SK-N-SH treated with all-trans-retinoic acid at 6 μM for 48 hours (cell line): ENCODE measurements around the gene SEMA4D.

ENCODE experiments used
- ATAC-seq: fragments of 200-7000 bp; cut with Tn5 transposase; 3 replicates; pipeline ENCODE4 v1.9.1; 2020; ENCODE audit warnings: mild to moderate bottlenecking, moderate library complexity
- ARNTL ChIP-seq: fragments of 450-650 bp; formaldehyde crosslinking; IDR thresholded peaks from 2 replicates; pipeline ENCODE4 v1.5.0; 2020; ENCODE audit warnings: low read depth, mild to moderate bottlenecking, moderate library complexity, borderline replicate concordance
- BACH2 ChIP-seq: fragments of 250-450 bp; sonication (Bioruptor Pico); IDR thresholded peaks from 2 replicates; pipeline ENCODE4 v1.9.0; 2021; ENCODE audit warnings: mild to moderate bottlenecking, borderline replicate concordance
- CREB5 ChIP-seq: fragments of 250-450 bp; sonication (Bioruptor Pico); IDR thresholded peaks from 2 replicates; pipeline ENCODE4 v1.5.1; 2020; ENCODE audit warnings: low read depth, mild to moderate bottlenecking, moderate library complexity
- CSDC2 ChIP-seq: fragments of 250-450 bp; sonication (Bioruptor Pico); IDR thresholded peaks from 2 replicates; pipeline ENCODE4 v1.5.0; 2020; ENCODE audit warnings: mild to moderate bottlenecking, moderate library complexity
- CSRNP3 ChIP-seq: fragments of 250-450 bp; sonication (Bioruptor Pico); IDR thresholded peaks from 2 replicates; pipeline ENCODE4 v1.5.1; 2021; ENCODE audit warnings: mild to moderate bottlenecking, moderate library complexity
- ESRRG ChIP-seq: fragments of 250-450 bp; sonication (Bioruptor Pico); IDR thresholded peaks from 2 replicates; pipeline ENCODE4 v1.6.1; 2021; ENCODE audit warnings: mild to moderate bottlenecking
- ISL1 ChIP-seq: fragments of 250-450 bp; sonication (Bioruptor Pico); IDR thresholded peaks from 2 replicates; pipeline ENCODE4 v2.1.2; 2022; ENCODE audit warnings: mild to moderate bottlenecking, moderate library complexity
- PATZ1 ChIP-seq: fragments of 250-450 bp; sonication (Bioruptor Pico); IDR thresholded peaks from 2 replicates; pipeline ENCODE4 v1.8.0; 2020; ENCODE audit warnings: mild to moderate bottlenecking, moderate library complexity, borderline replicate concordance
- POU6F1 ChIP-seq: fragments of 250-450 bp; sonication (Bioruptor Pico); IDR thresholded peaks from 2 replicates; pipeline ENCODE4 v1.8.0; 2021; ENCODE audit warnings: low read depth, mild to moderate bottlenecking, moderate library complexity, borderline replicate concordance
- RARB ChIP-seq: fragments of 250-450 bp; sonication (Bioruptor Pico); IDR thresholded peaks from 2 replicates; pipeline ENCODE4 v1.8.0; 2021; ENCODE audit warnings: mild to moderate bottlenecking, moderate library complexity
- TOX ChIP-seq: fragments of 250-450 bp; sonication (Bioruptor Pico); IDR thresholded peaks from 2 replicates; pipeline ENCODE4 v1.8.0; 2021; ENCODE audit warnings: mild to moderate bottlenecking, moderate library complexity, borderline replicate concordance
- TSHZ2 ChIP-seq: fragments of 250-450 bp; sonication (Bioruptor Pico); IDR thresholded peaks from 2 replicates; pipeline ENCODE4 v1.5.0; 2020; ENCODE audit warnings: mild to moderate bottlenecking, moderate library complexity
- ZC3H10 ChIP-seq: fragments of 250-450 bp; sonication (Bioruptor Pico); IDR thresholded peaks from 2 replicates; pipeline ENCODE4 v1.5.1; 2021; ENCODE audit warnings: mild to moderate bottlenecking, moderate library complexity
- ZFP3 ChIP-seq: fragments of 250-450 bp; sonication (Bioruptor Pico); IDR thresholded peaks from 2 replicates; pipeline ENCODE4 v1.5.0; 2020; ENCODE audit warnings: mild to moderate bottlenecking, moderate library complexity
- ZNF70 ChIP-seq: fragments of 450-650 bp; formaldehyde crosslinking; IDR thresholded peaks from 2 replicates; pipeline ENCODE4 v1.5.0; 2020; ENCODE audit warnings: mild to moderate bottlenecking, moderate library complexity

SEMA4D gene

GRCh38 chr9:89514337-89514736, 16.4 kb upstream of the SEMA4D start (continued):
- TF ChIP-seq CSDC2 = no peak
- no peak for TF ChIP-seq ZC3H10 (CRISPR knock-in tag)
- TF ChIP-seq ARNTL (CRISPR knock-in tag) = no peak
- TF ChIP-seq, all 23 proteins: peak for 0

- ATAC-seq = no peak
- TF ChIP-seq ZC3H10 (CRISPR knock-in tag) = no peak
- no peak for TF ChIP-seq ISL1 (CRISPR knock-in tag)
- TF ChIP-seq CREB5 (CRISPR knock-in tag) = no peak
- TF ChIP-seq TSHZ2 (CRISPR knock-in tag) = no peak
- TF ChIP-seq ESRRG = no peak
- no peak for TF ChIP-seq CSRNP3 (CRISPR knock-in tag)
- no peak for TF ChIP-seq POU6F1 (CRISPR knock-in tag)
- no peak for TF ChIP-seq PATZ1 (CRISPR knock-in tag)
- no peak for TF ChIP-seq ZFP3 (CRISPR knock-in tag)
- TF ChIP-seq TOX (CRISPR knock-in tag) = no peak
- TF ChIP-seq CSDC2 = no peak
Observed at GRCh38 chr9:89513837-89514236, 15.9 kb upstream of the SEMA4D start.

GRCh38 chr9:89512382-89512781, 14.5 kb upstream of the SEMA4D start:
- no peak for ATAC-seq
- TF ChIP-seq PATZ1 (CRISPR knock-in tag) (no peak), BACH2 (no peak), ZNF70 (CRISPR knock-in tag) (no peak), POU6F1 (CRISPR knock-in tag) (no peak), ZC3H10 (CRISPR knock-in tag) (no peak), ZFP3 (CRISPR knock-in tag) (no peak), RARB (CRISPR knock-in tag) (no peak), TSHZ2 (CRISPR knock-in tag) (no peak)
